H1 (cell line): ENCODE measurements around the gene SH2D2A. TPM values are rescaled to one million over a fixed set of nuclear protein-coding genes. Genes with fewer than 3 reads are reported as not detected.

Experiments used
- CTCF ChIA-PET: fragments of 300-600 bp; sonication (Branson Sonifier 250); formaldehyde crosslinking; loops from one replicate; lab custom pipeline; 2021; ENCODE audit not compliant: partially characterized antibody; lab: Charles Lee
- POLR2A ChIA-PET: fragments of 300-600 bp; sonication (Branson Sonifier 250); formaldehyde crosslinking; loops from one replicate; lab custom pipeline; 2021; ENCODE audit warnings: inconsistent platforms; ENCODE audit not compliant: partially characterized antibody; lab: Charles Lee
- DNase-seq, 2 experiments: peaks; one replicate each; pipeline versions ENCODE4 v3.0.0 to v3.0.0-alpha.2; 2010 to 2022; ENCODE audit warnings: low spot score in 2 of 2, low read depth in 1 of 2, mixed read lengths in 1 of 2
- FAIRE-seq: peaks from 2 replicates; lab custom pipeline; 2011; peaks lifted over from hg19 to GRCh38; lab: Jason Lieb, UNC
- H2AFZ ChIP-seq: 2 replicates; pipeline ENCODE4 v1.8.1; 2012; ENCODE audit warnings: low read length, inconsistent platforms
- H2AK5ac ChIP-seq: 2 replicates; pipeline ENCODE4 v1.6.1; 2013; ENCODE audit warnings: low read depth, low read length
- H2BK120ac ChIP-seq: replicated peaks from 2 replicates; pipeline ENCODE3; 2013; ENCODE audit warnings: low read depth, low read length, inconsistent platforms
- H2BK12ac ChIP-seq: 2 replicates; pipeline ENCODE4 v1.6.1; 2013; ENCODE audit warnings: low read depth, low read length
- H2BK15ac ChIP-seq: 2 replicates; pipeline ENCODE4 v1.6.1; 2013; ENCODE audit warnings: low read length
- H2BK20ac ChIP-seq: 2 replicates; pipeline ENCODE4 v1.6.1; 2013; ENCODE audit warnings: low read length
- H2BK5ac ChIP-seq: 2 replicates; pipeline ENCODE4 v1.6.1; 2013; ENCODE audit warnings: low read depth, low read length
- H3K14ac ChIP-seq: 2 replicates; pipeline ENCODE4 v1.6.1; 2013; ENCODE audit warnings: inconsistent platforms; ENCODE audit not compliant: insufficient read length
- H3K18ac ChIP-seq: 2 replicates; pipeline ENCODE4 v1.6.1; 2013; ENCODE audit warnings: low read length; ENCODE audit errors: extremely low read depth
- H3K23ac ChIP-seq: 2 replicates; pipeline ENCODE4 v1.6.1; 2013; ENCODE audit warnings: inconsistent platforms; ENCODE audit not compliant: insufficient read length
- H3K23me2 ChIP-seq: 2 replicates; pipeline ENCODE4 v1.6.1; 2013; ENCODE audit warnings: low read depth, low read length
- H3K27ac ChIP-seq: 2 replicates; pipeline ENCODE4 v1.6.1; 2011; ENCODE audit warnings: low read depth, low read length, inconsistent platforms
- H3K27me3 ChIP-seq, 4 experiments: replicated peaks in 1 of 4; 1 replicate in 1 of 4; 2 replicates in 3 of 4; pipeline versions ENCODE4 v1.6.1 to v1.8.1; 2011 to 2013; ENCODE audit warnings: low read length in 3 of 4, mild to moderate bottlenecking in 3 of 4, inconsistent platforms in 2 of 4, mixed read lengths in 2 of 4, moderate library complexity in 1 of 4; ENCODE audit not compliant: control insufficient read depth in 3 of 4, insufficient read depth in 3 of 4; ENCODE audit errors: extremely low read depth in 1 of 4
- H3K36me3 ChIP-seq, 4 experiments: 2 replicates each; pipeline versions ENCODE4 v1.6.1 to v1.8.1; 2011 to 2013; ENCODE audit warnings: mild to moderate bottlenecking in 4 of 4, low read length in 3 of 4, moderate library complexity in 2 of 4, control low read depth in 1 of 4, inconsistent platforms in 1 of 4; ENCODE audit not compliant: insufficient read depth in 4 of 4, control insufficient read depth in 2 of 4
- H3K4ac ChIP-seq: replicated peaks from 2 replicates; pipeline ENCODE3; 2013; ENCODE audit warnings: low read length, low read depth, mixed read lengths, inconsistent platforms; ENCODE audit not compliant: insufficient read length
- H3K4me1 ChIP-seq, 4 experiments: replicated peaks in 1 of 4; 1 replicate in 1 of 4; 2 replicates in 3 of 4; pipeline versions ENCODE4 v1.6.1 to v1.8.1; 2011 to 2013; ENCODE audit warnings: low read length in 3 of 4, inconsistent platforms in 2 of 4, mixed read lengths in 1 of 4; ENCODE audit not compliant: insufficient read depth in 4 of 4, control insufficient read depth in 3 of 4
- H3K4me2 ChIP-seq, 2 experiments: 2 replicates each; pipeline versions ENCODE4 v1.6.1 to v1.8.1; 2011 to 2013; ENCODE audit warnings: low read depth in 2 of 2, low read length in 2 of 2, control low read depth in 1 of 2, inconsistent platforms in 1 of 2, mild to moderate bottlenecking in 1 of 2; ENCODE audit not compliant: insufficient read depth in 1 of 2
- H3K4me3 ChIP-seq, 4 experiments: fragments of 200-600, 300-600 bp in 1 of 4; sonication (generic), shearing (Covaris generic), sonication (Bioruptor Twin) in 1 of 4; 2 replicates each; pipeline versions ENCODE4 v1.5.1 to v1.8.1; 2011 to 2016; ENCODE audit warnings: low read length in 4 of 4, low read depth in 3 of 4, control low read depth in 2 of 4, inconsistent platforms in 2 of 4, mild to moderate bottlenecking in 2 of 4, mixed read lengths in 1 of 4, moderate library complexity in 1 of 4; ENCODE audit not compliant: insufficient read depth in 2 of 4; ENCODE audit errors: extremely low read depth in 1 of 4
- H3K56ac ChIP-seq: replicated peaks from 2 replicates; pipeline ENCODE3; 2013; ENCODE audit warnings: low read depth, mild to moderate bottlenecking, mixed read lengths, low read length, inconsistent platforms; ENCODE audit not compliant: insufficient read length
- H3K79me1 ChIP-seq: 2 replicates; pipeline ENCODE4 v1.6.1; 2013; ENCODE audit warnings: low read depth, low read length, control low read depth
- H3K79me2 ChIP-seq, 2 experiments: 2 replicates each; pipeline versions ENCODE4 v1.6.1 to v1.8.1; 2012 to 2013; ENCODE audit warnings: low read length in 2 of 2, mild to moderate bottlenecking in 2 of 2, inconsistent platforms in 1 of 2; ENCODE audit not compliant: insufficient read depth in 2 of 2, control insufficient read depth in 1 of 2
- H3K9ac ChIP-seq, 4 experiments: replicated peaks in 1 of 4; 1 replicate in 1 of 4; 2 replicates in 3 of 4; pipeline versions ENCODE4 v1.6.1 to v1.8.1; 2011 to 2013; ENCODE audit warnings: low read depth in 3 of 4, low read length in 3 of 4, control low read depth in 2 of 4, mild to moderate bottlenecking in 2 of 4, moderate library complexity in 2 of 4, inconsistent platforms in 1 of 4; ENCODE audit errors: extremely low read depth in 1 of 4
- H3K9me3 ChIP-seq, 2 experiments: 2 replicates each; pipeline versions ENCODE4 v1.6.1 to v1.8.1; 2012 to 2013; ENCODE audit warnings: mild to moderate bottlenecking in 2 of 2, moderate library complexity in 2 of 2, control low read depth in 1 of 2, inconsistent platforms in 1 of 2, low read depth in 1 of 2, low read length in 1 of 2, mixed read lengths in 1 of 2; ENCODE audit not compliant: insufficient read depth in 2 of 2
- H4K20me1 ChIP-seq, 2 experiments: replicated peaks in 1 of 2; 2 replicates each; pipeline versions ENCODE3 to v1.8.1; 2011 to 2013; ENCODE audit warnings: inconsistent platforms in 2 of 2, low read length in 2 of 2, mild to moderate bottlenecking in 1 of 2; ENCODE audit not compliant: insufficient read depth in 2 of 2, control insufficient read depth in 1 of 2
- H4K5ac ChIP-seq: 2 replicates; pipeline ENCODE4 v1.6.1; 2013; ENCODE audit warnings: low read length, low read depth, mixed read lengths, inconsistent platforms; ENCODE audit not compliant: insufficient read length
- H4K8ac ChIP-seq: 2 replicates; pipeline ENCODE4 v1.8.0; 2013; ENCODE audit warnings: mild to moderate bottlenecking, moderate library complexity, low read length, inconsistent platforms; ENCODE audit not compliant: insufficient read depth; ENCODE audit errors: extremely low read depth
- H4K91ac ChIP-seq: replicated peaks from 2 replicates; pipeline ENCODE3; 2013; ENCODE audit warnings: low read length, mixed read lengths, inconsistent platforms; ENCODE audit not compliant: insufficient read length
- CREB1 ChIP-seq: IDR thresholded peaks from 2 replicates; pipeline ENCODE4 v1.6.1; 2012; ENCODE audit warnings: inconsistent platforms
- RAD21 ChIP-seq, 2 experiments: IDR thresholded peaks in 1 of 2; conservative IDR thresholded peaks in 1 of 2; 2 replicates each; pipeline ENCODE4 v1.6.1; 2011; ENCODE audit warnings: low read depth in 2 of 2, low read length in 2 of 2, improper control_type of control experiment in 1 of 2, inconsistent platforms in 1 of 2, mild to moderate bottlenecking in 1 of 2, moderate library complexity in 1 of 2
- WGBS, 2 experiments: shearing (Covaris generic) in 1 of 2; methylation state at CpG; one replicate each; pipeline versions ENCODE4 v1.1.6 to v1.1.7; 2013 to 2015; ENCODE audit warnings: low lambda C conversion rate in 2 of 2, mixed read lengths in 2 of 2, inconsistent platforms in 1 of 2, low coverage in 1 of 2, missing lambda C conversion rate in 1 of 2; ENCODE audit not compliant: insufficient replicate concordance in 2 of 2, insufficient coverage in 1 of 2, insufficient read length in 1 of 2; ENCODE audit errors: extremely low coverage in 1 of 2, missing lambda C conversion rate in 1 of 2; 5-methylcytosine and 5-hydroxymethylcytosine counted together
- polyA plus RNA-seq, 7 experiments: library from polyadenylated mRNA; depleted of rRNA in 3 of 7; stranded (reverse) in 5 of 7; unstranded in 2 of 7; fragments of >200 nt in 5 of 7; fragments of 200-250 nt in 2 of 7; gene quantifications; 1 replicate in 5 of 7; 2 replicates in 1 of 7; 4 replicates in 1 of 7; pipeline versions ENCODE4 v1.2.1 to v1.2.3, GENCODE V29; 2011 to 2013; ENCODE audit warnings: missing spikeins in 2 of 7, mixed read lengths in 2 of 7
- total RNA-seq: library from RNA; stranded (reverse); fragmentation: NEBNext Ultra II Directional; extraction: Animal tissue kit (Norgen Biotek cat#: 25700); gene quantifications from 2 replicates; pipeline ENCODE4 v1.2.1, GENCODE V29; 2021

The SH2D2A gene
- total and polyA plus RNA-seq, 2 of the 8 experiments (the other 6 are each of a cell fraction or from before 2014, with no cell fraction given), result 3.3 to 7.9 TPM

GRCh38 chr1:156864796-156865195, 48.1 kb upstream of the SH2D2A start:
- Histone ChIP-seq H2AFZ (no peak overlapping the region), H3K9me3 (no peaks in the 10 kb centered on the region), H3K79me2 (no peaks in the 10 kb centered on the region), H2BK20ac (no peak overlapping the region), H3K36me3 (peaks cover 0 to 2% (median 0%) of the 10 kb centered on the region in 4 experiments; a peak in 1 of 8 replicates), H2BK15ac (no peak overlapping the region), H2BK5ac (no peak overlapping the region), H4K91ac (no peak overlapping the region), H4K8ac (no peak overlapping the region), H3K14ac (no peak overlapping the region), H3K56ac (no peak overlapping the region), H4K20me1 (peaks cover 1 to 7% of the 10 kb centered on the region in 2 experiments), H3K9ac (no peak overlapping the region), H3K4ac (no peak overlapping the region), H3K4me3 (no peak overlapping the region), H3K23ac (no peak overlapping the region), H2AK5ac (no peak overlapping the region), H3K18ac (no peak overlapping the region), H4K5ac (no peak overlapping the region), H3K79me1 (no peaks in the 10 kb centered on the region), H2BK120ac (no peak overlapping the region), H2BK12ac (no peak overlapping the region), H3K4me2 (no peak overlapping the region), H3K27me3 (peaks cover 30 to 56% (median 48%) of the 10 kb centered on the region in 4 experiments), H3K27ac (no peak overlapping the region), H3K4me1 (peaks cover 0 to 16% (median 12%) of the 10 kb centered on the region in 4 experiments; a peak in 5 of 7 replicates), H3K23me2 (peaks cover 9% of the 10 kb centered on the region; the same call in 1 of the 2 replicates)
- DNase-seq (no peak), FAIRE-seq (no peak)
- no peak for TF ChIP-seq CREB1
- 0 out of 4 replicates have a peak, but pooled peaks of 1 of the 2 experiments have one; percentile 9 for TF ChIP-seq RAD21 (IDR thresholded peaks at IDR 0.05 in 1 of 2, conservative IDR thresholded peaks at IDR 0.05 in 1 of 2; ENCODE audit: low read depth in 2 of 2, low read length in 2 of 2)
- ChIA-PET POLR2A (interaction anchor here (1.0 kb wide), 1 partner anchor 98 kb away, joined by 5 read pairs; the partner anchor contains the start of gene PRCC), CTCF (interaction anchor here (0.6 to 25.2 kb wide), 10 partner anchors 15 to 182 kb away, joined by 3 to 719 read pairs (median 44); partner anchors contain the start of genes LRRC71 and PEAR1)
- WGBS, 2 experiments, result 93% methylated on average over 3 of the region's 4 CpGs; no CpG with 5 or more reads in 1 of the 2 experiments
